Left hindlimb (tissue), 1 donor: ENCODE data around the gene CASP7.
"Not testable (repeated sequence)": the region's sequence is repeated elsewhere in the genome, so short reads cannot be mapped to it uniquely, and the experiment has no call there.

Experiments used
- DNase-seq: peaks from one replicate; pipeline ENCODE4 v3.0.0-alpha.2; 2018

CASP7 gene

DNA sequence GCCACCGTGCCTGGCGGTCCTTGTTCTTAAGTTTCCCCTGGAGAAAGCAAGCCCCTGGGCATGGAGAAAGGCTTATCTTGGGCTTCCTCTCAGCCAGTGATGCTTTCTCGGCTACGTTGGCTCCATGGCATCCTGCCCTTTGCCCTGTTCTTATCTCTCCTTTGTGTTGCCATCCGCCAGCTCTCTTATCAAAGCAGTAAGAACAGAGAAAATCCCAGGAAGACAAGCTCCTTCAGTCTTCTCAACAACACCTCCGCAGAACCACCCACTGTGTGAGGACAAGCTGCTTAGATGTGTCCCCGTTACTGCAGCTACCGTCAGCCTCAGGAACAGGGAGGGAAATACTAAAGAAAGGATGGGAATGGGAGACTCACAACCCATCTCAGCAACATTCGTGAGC lies 75.1 kb downstream of the CASP7 start:
- no peak for DNase-seq

DNA sequence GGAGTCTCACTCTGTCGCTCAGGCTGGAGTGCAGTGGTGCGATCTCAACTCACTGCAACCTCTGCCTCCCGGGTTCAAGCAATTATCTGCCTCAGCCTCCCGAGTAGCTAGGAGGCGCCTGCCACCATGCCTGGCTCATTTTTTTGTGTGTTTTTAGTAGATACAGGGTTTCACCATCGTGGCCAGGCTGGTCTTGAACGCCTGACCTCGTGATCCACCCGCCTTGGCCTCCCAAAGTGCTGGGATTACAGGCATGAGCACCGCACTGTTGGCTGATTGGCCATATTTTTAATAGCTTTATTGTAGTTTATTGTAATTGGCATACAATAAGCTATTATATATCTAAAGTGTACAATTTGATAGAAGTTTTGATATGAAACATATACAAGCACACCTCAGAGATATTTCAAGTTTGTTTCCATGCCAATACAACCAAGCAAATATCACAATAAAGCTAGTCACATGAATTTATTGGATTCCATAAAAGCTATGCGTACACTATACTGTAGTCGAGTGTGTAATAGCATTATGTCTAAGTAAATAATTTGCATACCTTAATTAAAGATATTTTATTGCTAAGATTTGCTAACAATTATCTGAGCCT lies 77.3 kb downstream of the CASP7 start:
- no peak for DNase-seq

DNA sequence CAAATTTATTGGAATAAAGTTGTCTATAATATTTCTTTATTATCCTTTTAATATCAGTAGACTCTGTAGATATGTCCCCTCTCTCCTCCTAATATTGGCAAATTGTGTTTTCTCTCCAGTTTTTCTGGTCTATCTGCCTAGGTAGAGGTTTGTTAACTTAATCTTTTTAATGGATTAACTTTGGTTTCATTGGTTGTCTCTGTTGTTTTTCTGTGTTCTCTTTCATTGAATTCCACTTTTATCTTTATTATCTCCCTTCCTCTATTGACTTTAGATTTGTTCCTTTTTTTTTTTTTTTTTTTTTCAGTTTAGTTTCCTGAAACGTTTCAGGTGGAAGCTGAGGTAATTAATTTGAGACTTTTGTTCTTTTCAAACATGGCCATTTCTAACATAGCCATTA lies 82.4 kb downstream of the CASP7 start:
- DNase-seq: no peak

DNA sequence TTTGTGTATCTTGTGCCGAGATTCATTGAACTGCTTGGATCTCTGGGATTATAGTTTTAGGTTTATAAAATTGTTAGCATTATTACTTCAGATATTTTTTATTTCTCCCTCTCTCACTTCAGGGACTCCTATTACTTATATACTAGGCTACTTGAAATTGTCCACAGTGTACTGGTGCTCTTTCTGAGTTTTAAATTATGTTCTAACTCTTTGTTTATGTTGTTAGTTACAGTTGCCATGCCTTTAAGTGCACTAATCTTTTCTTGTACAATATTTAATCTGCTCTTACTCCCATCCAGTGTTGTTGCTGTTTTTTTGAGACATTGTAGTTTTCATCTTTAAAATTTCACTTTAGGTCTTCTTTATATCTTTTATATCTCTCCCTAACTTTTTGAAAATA lies 84.9 kb downstream of the CASP7 start:
- no peak for DNase-seq

DNA sequence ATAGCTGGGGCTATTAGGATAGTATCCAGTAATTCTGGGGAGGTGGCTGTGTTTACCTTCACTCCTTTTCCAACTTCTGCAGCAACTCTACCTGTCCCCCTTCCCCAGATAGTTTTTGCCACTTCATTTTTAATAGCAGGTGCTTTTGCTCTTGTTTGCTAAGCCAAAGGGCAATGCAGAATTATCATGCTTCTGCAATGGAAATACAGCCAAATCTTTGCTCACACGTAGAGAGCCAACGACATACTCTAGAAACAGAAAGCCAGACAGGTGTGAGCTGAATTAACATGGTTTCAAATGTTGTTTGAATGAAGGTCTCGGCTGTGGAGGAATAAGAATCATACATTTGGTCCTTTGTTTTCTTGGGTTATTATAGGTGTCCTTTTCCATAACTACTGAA lies 86.2 kb downstream of the CASP7 start:
- no peak for DNase-seq

DNA sequence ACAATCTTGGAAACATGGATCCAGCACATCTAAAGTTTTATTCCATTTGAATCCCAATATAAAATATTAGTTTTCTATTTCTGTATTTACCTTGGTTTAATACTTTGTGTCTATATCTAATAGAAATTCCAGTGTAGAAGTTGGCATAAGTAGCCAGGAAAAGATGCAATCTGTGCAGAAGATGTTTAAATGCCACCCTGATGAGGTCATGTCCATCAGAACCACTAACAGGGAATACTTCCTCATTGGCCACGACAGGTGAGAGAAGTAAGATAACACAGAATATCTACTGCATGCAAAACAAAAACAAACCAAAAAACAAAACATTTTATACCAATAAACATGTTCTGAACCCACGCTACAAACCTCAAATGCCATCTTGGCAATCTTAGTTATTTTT lies 87.5 kb downstream of the CASP7 start:
- DNase-seq: no peak

DNA sequence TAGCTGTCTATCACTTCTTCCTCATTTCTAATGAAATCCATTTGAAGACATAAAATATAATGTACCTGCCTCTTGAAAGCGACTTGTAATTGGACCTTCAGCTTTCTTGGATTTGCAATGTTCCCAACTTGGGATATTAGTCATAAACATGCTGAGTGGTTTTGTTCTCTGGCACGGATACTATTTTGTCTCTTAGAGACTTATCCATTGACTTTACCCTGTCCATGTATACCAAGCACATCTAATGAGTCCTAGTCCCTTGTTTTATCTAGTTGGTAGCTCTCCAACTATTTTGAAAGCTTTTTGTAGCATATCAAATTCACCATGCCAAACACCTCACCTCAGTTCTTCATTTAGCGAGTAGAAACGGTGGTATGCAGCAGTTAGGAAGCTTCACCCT lies 90.6 kb downstream of the CASP7 start:
- DNase-seq: no peak

DNA sequence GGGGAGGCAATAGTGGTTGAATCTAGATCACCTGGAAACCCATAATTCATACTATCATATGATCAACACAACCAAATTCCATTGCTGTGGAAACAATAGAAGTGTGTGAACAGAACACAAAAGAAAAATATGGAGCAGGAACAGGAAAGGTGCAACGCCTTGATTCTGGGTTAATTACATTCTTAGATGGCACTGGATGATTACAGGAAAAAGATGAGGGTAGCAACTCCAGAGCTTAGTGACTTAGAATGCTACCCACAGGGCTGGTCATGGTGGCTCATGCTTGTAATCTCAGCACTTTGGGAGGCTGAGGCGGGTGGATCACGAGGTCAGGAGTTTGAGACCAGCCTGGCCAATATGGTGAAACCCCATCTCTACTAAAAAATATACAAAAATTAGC lies 91.4 kb downstream of the CASP7 start:
- not testable (repeated sequence) for DNase-seq

DNA sequence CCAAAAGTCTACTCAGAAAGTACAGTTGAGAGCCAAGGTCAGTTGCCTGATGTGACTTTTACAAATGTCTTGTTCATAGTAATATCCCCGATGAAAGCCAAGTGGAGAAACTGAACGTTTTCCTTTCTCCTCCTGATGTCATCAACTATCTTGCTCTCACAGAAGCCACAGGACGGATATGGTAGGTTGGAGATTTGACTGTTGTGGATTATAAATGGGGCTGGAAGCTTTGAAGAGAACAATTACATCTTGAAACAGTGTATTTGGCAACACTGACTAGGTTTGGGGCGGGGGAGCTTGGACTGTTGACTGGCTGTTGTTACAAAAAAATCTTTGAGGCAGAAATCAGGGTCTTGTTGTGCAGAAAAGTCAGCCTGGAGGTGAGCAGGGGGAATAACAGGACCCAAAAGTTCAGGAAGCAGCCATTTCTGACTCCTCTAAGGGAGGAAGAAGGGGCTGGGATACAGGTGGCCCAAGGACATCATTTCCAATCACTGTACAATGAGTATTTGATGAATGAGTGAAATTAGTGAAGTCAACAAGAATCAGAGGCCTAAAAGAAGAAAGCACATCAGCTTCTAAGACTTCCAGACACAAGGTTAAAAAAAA lies 96.1 kb downstream of the CASP7 start:
- DNase-seq: no peak

DNA sequence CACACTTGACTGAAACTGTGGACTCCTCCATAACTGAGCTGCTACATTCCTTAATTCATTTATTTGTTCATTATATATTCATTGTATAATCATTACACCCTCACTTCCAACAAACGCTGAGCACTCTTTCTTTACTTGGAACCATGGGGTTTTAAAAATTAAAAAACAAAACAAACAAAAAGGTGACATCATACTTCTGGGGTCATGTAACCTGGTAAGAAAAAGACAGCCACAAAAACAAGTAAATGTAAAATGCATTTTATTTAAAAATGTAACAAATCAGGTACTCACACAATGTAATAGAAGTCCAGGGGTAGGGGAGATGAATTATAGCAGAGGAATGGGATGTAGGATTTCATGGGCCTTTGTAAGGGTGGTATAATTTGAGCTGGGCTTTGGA lies 96.8 kb downstream of the CASP7 start:
- no peak for DNase-seq
